GM18519 (cell line): ENCODE data around the gene WDR83.
"Not testable (repeated sequence)": the region's sequence is repeated elsewhere in the genome, so short reads cannot be mapped to it uniquely, and the experiment has no call there.

Experiments used
- ATAC-seq: cut with Tn5 transposase; IDR thresholded peaks from one replicate; pipeline ENCODE4 v1.9.1; 2021; ENCODE audit warnings: mild to moderate bottlenecking, moderate library complexity; ENCODE audit not compliant: unreplicated experiment, low FRiP score

Gene WDR83

GRCh38 chr19:12711187-12711586 lies 44.6 kb downstream of the WDR83 start:
- ATAC-seq, result no peak

- ATAC-seq, result not testable (repeated sequence)
Observed at GRCh38 chr19:12712077-12712476, 45.5 kb downstream of the WDR83 start.

DNA sequence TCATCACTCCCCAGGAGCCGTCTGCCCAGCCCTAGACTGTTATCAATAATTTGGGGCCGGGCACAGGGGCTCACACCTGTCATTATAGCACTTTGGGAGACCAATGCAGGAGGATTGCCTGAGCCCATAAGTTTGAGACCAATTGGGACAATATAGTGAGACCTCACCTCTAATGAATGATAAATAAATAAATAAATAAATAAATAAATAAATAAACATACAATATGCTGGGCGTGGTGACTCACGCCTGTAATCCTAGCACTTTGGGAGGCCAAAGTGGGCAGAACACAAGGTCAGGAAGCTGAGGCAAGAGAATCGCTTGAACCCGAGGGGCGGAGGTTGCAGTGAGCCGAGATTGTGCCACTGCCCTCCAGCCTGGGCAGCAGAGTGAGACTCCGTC lies 46.7 kb downstream of the WDR83 start:
- not testable (repeated sequence) for ATAC-seq

- no peak for ATAC-seq
Observed at GRCh38 chr19:12715102-12715501, 48.5 kb downstream of the WDR83 start.

DNA sequence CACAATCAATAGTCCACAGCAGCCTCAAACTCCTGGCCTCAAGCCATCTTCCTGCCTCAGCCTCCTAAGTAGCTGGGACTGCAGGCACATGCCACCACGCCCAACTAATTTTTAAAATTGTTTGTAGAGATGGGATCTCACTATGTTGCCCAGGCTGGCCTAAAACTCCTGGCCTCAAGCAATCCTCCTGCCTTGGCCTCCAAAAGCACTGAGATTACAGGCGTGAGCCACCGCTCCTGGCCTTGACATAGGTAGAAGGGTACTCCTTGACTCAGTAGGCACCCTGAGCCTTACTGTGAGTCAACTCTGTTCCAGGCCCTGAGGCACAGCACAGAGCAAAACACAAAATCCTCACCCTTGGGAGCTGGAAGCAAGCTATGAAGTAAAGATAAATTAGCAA lies 49.3 kb downstream of the WDR83 start:
- ATAC-seq, result no peak

DNA sequence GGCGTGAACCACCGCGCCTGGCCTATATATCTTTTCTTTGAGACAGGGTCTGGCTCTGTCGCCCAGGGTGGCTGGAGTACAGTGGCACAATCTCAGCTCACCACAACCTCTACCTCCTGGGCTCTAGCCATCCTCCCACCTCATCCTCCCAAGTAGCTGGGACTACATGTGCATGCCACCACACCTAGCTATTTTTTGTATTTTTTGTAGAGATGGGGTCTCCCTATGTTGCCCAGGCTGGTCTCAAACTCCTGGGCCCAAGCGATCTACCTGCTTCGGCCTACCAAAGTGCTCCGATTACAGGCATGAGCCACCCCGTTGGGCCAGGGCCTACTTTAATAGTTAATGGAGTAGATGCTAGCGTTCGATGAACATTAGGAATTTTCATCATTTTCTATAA lies 53.7 kb downstream of the WDR83 start:
- ATAC-seq, result no peak

GRCh38 chr19:12720851-12721655 lies 54.4 kb downstream of the WDR83 start:
- ATAC-seq, result no peak

DNA sequence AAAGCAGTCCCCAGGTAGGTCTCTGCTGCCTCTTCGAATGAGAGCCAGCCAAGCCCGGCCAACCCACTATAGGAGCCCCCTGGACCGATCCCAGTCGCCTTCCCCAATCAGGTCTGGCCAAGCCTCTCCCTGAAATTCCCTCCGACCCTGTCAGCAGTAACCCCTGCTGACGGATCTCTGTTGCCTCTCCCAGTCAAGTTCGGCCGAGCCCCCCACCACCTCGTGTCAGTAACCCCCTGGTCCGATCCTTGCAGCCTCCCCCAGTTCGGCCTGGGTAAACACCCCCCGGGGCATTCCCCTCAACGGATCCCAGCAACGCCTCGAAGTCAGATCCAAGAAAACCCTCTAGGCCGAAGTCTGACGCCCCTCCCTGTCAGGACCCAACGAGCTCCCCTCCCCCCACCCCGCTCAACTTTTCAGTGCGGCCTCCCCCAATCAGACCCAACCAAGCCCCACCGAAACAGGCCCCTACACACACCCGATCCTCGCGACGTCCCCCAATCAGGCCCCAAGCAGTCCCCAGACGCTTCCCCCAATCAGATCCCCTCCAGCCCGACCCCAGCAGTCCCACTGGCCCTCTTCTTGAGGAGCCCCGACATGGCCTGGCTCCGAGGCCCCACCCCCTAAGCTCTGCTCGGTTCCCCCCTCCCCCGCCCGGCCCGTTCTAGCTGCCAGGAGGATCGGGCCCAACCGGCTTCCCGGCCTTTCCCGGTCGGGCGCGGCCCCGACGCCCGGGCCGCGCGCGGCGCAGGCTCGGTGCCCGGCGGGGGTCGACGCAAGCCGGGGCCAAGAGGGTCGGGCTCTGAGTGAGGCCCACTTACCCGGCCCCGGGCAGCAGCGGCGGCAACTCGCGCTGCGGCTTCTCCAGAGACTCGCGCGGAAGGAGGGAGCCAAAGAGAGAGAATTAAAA lies 55.3 kb downstream of the WDR83 start:
- no peak for ATAC-seq

DNA sequence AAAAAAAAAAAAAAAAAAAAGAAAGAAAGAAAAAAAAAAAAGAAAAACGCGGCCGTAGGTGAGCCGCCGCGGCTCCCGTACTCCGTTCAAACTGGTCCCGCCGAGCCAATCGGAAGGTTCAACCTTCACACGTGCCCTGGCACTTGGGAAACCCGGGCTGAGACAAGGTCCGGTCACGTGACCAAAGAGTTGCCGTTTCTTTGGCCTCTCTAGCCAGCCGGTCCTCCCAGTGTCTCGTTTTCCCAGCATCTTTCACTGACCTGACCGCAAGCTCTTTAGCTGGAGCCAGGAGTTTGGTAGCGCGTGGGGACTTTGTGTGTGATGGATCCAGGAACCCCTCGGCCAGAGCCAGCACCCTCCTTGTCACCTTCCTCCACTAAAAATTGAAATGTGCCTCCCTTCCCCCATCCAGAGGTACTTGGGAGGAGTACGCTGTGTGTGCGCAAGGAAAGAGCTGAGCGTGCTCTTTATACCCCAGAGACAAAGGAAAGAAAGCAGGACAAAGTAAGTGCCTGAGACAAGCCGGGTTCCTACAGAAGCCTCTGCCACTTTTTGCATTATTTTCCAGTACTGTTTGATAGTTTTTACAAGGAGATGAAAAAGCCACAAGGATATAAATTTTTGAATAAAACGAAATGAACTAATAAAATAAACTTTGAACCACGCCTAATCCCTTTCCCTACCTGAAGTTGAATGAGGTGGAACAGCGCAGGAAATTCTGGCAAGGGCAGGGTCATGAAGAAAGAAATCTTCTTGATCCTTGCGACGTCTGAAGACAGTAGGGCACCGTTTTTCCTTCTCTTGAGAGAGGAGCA lies 56.2 kb downstream of the WDR83 start:
- no peak for ATAC-seq

DNA sequence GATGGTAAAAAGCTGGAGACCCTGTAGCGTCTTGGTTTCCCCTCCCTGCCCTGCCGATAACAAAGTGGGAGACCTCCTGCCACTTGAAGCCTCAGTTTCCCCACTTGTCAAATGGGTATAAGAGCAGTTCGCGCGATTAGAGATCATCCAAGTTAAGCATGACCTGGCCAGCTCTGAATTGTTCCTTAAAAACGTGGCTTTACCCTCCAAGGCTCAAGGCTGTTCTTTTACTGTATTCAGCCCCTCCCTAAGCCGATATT lies 56.7 kb downstream of the WDR83 start:
- ATAC-seq, result no peak

DNA sequence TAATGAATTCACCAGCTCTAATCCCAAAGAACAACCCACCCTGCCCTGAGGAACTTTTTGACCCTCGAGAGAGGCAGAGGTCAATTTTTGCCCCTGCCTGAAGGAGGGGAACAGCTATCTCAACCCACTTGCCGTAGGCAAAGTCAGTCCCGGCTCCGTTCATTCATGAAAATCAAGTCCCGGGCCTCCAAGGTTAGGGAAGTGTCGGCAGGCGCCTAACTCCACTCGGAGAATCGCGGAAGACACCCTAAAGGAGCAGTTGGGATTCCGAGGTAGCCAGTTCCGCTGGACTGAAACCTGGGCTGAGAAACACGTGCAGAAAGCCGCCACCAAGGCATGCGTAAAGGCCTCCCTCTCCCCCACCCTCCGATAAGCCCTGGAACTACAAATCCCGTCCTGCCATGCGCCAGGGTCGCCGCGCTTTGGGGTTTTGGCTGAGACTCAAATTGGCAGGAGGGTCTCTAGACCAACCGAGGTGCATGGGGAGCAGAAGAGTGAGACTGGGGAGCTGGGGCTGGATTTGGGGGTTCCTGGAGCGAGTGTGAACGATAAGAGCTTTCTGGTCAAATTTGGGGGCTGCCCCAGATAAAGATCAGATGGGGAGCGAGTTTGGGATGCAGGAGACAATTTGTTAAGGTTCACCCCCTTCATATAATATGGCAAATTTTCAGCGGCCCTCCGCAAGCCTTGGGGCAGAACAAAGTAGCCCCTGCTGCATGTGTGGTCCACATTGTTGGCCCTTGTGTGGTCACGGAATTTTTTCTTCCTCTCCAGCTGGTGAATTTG lies 57.2 kb downstream of the WDR83 start, which contains the start of gene TNPO2:
TSS of gene TNPO2 (minus strand) at position 292 of the 786 bp plus-strand sequence. CDS start 2,955 bp downstream, outside the sequence.
- ATAC-seq, result no peak
